ENCODE data around the gene DDX3X. TPM values are rescaled to one million over a fixed set of nuclear protein-coding genes. Genes with fewer than 3 reads are reported as not detected.
A peak's percentile ranks its signal among the peaks of the same experiment; 100 is the strongest.

Gene DDX3X
- total and polyA plus RNA-seq, 2 donors from 2014 or later: 43.6 to 275 TPM

DNA sequence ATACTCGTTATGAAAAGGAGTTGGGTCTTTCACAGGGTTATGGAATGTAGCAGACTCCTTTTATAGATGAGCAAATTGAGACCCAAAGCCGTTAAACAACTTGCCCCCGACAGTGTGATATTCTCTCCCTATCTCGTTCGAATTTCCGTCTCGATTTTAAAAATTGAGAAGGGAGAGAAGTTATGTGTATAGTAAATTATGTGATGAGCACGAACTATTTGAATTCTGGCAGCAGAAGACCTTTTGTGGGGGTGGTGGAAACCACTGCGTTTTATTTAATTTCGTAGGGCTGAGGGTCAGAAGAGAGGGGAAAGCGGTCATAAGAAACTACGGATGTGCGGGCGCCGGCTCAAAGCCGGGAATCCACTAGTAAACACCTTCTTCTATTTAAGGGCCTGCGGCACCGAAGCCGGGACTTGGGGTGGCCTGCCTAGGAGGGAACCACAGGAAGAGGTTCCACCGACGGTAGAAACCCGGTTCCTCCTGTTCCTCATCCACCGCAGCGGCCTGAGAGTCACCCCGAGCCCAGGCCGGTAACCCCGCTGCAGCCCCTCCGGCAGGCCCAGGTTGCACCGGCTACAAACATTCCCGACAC, 1.5 kb upstream of the DDX3X start:
- TF ChIP-seq, protein P1, sequence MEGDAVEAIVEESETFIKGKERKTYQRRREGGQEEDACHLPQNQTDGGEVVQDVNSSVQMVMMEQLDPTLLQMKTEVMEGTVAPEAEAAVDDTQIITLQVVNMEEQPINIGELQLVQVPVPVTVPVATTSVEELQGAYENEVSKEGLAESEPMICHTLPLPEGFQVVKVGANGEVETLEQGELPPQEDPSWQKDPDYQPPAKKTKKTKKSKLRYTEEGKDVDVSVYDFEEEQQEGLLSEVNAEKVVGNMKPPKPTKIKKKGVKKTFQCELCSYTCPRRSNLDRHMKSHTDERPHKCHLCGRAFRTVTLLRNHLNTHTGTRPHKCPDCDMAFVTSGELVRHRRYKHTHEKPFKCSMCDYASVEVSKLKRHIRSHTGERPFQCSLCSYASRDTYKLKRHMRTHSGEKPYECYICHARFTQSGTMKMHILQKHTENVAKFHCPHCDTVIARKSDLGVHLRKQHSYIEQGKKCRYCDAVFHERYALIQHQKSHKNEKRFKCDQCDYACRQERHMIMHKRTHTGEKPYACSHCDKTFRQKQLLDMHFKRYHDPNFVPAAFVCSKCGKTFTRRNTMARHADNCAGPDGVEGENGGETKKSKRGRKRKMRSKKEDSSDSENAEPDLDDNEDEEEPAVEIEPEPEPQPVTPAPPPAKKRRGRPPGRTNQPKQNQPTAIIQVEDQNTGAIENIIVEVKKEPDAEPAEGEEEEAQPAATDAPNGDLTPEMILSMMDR (IDR thresholded peaks at IDR 0.05; ENCODE audit: borderline replicate concordance, extremely low read depth, insufficient read depth): no peak
- peaks cover 0 to 7% (median 0%) of the 10 kb centered on the region in 3 donors for H3K4me1 ChIP-seq (ENCODE audit: control insufficient read depth in 2 of 3, insufficient read depth in 2 of 3, low read depth in 1 of 3, low read length in 3 of 3)
- intact Hi-C loops (cut with DNase I): no loop called here
- peaks cover 8% of the 10 kb centered on the region for H3K27me3 ChIP-seq (ENCODE audit: control insufficient read depth, insufficient read depth, low read length)
- peak overlapping the region; percentile 12 to 88 (median 49) for H3K4me3 ChIP-seq (ENCODE audit: low read length in 3 of 3)
- peak overlapping the region; percentile 11 to 100 (median 65) for H3K9ac ChIP-seq (ENCODE audit: low read length in 3 of 3)
- H3K36me3 ChIP-seq (ENCODE audit: control insufficient read depth in 2 of 3, insufficient read depth in 3 of 3, low read length in 3 of 3): no peaks in the 10 kb centered on the region
- H3K27ac ChIP-seq (ENCODE audit: low read depth in 2 of 2, low read length in 2 of 2): peak overlapping the region; percentile 99 to 100
- DNase-seq (peak in 2 of 5 donors; percentile 44 to 68), FAIRE-seq (no peak)
- H3K9me3 ChIP-seq (ENCODE audit: control insufficient read depth in 2 of 3, insufficient read depth in 1 of 3, low read length in 3 of 3): no peaks in the 10 kb centered on the region

- H3K27me3 ChIP-seq (ENCODE audit: control insufficient read depth, insufficient read depth, low read length): peaks cover 8% of the 10 kb centered on the region
- TF ChIP-seq, protein P1 (IDR thresholded peaks at IDR 0.05; ENCODE audit: borderline replicate concordance, extremely low read depth, insufficient read depth): no peak
- peaks cover 0 to 7% (median 0%) of the 10 kb centered on the region in 3 donors for H3K4me1 ChIP-seq (ENCODE audit: control insufficient read depth in 2 of 3, insufficient read depth in 2 of 3, low read depth in 1 of 3, low read length in 3 of 3)
- H3K4me3 ChIP-seq (ENCODE audit: low read length in 3 of 3): peak overlapping the region; percentile 88 to 99 (median 89)
- FAIRE-seq (no peak), DNase-seq (peak; percentile 91 to 97 (median 95))
- peak overlapping the region; percentile 96 to 100 (median 98) for H3K9ac ChIP-seq (ENCODE audit: low read length in 3 of 3)
- intact Hi-C loops (cut with DNase I): no loop called here
- peak overlapping the region; percentile 99 to 100 for H3K27ac ChIP-seq (ENCODE audit: low read depth in 2 of 2, low read length in 2 of 2)
- no peaks in the 10 kb centered on the region for H3K9me3 ChIP-seq (ENCODE audit: control insufficient read depth in 2 of 3, insufficient read depth in 1 of 3, low read length in 3 of 3)
- no peaks in the 10 kb centered on the region for H3K36me3 ChIP-seq (ENCODE audit: control insufficient read depth in 2 of 3, insufficient read depth in 3 of 3, low read length in 3 of 3)
Observed at GRCh38 chrX:41333003-41333743, 789 bp upstream of the DDX3X start.

- peak overlapping the region; percentile 88 to 99 (median 89) for H3K4me3 ChIP-seq (ENCODE audit: low read length in 3 of 3)
- peaks cover 3 to 6% (median 5%) of the 10 kb centered on the region in 3 donors for H3K36me3 ChIP-seq (ENCODE audit: control insufficient read depth in 2 of 3, insufficient read depth in 3 of 3, low read length in 3 of 3)
- H3K27ac ChIP-seq (ENCODE audit: low read depth in 2 of 2, low read length in 2 of 2): peak overlapping the region; percentile 99 to 100
- H3K9ac ChIP-seq (ENCODE audit: low read length in 3 of 3): peak overlapping the region; percentile 96 to 100 (median 98)
- intact Hi-C loops (cut with DNase I): no loop called here
- TF ChIP-seq, protein P1 (IDR thresholded peaks at IDR 0.05; ENCODE audit: borderline replicate concordance, extremely low read depth, insufficient read depth): no peak
- FAIRE-seq: no peak
- peaks cover 0 to 10% (median 3%) of the 10 kb centered on the region in 3 donors for H3K4me1 ChIP-seq (ENCODE audit: control insufficient read depth in 2 of 3, insufficient read depth in 2 of 3, low read depth in 1 of 3, low read length in 3 of 3)
- DNase-seq: peak; percentile 90 to 98 (median 93)
- peaks cover 8% of the 10 kb centered on the region for H3K27me3 ChIP-seq (ENCODE audit: control insufficient read depth, insufficient read depth, low read length)
- no peaks in the 10 kb centered on the region for H3K9me3 ChIP-seq (ENCODE audit: control insufficient read depth in 2 of 3, insufficient read depth in 1 of 3, low read length in 3 of 3)
Observed at GRCh38 chrX:41334363-41335197, 618 bp downstream of the DDX3X start.
